ENCODE results near the gene EPHA10. TPM values are rescaled to one million over a fixed set of nuclear protein-coding genes. Genes with fewer than 3 reads are reported as not detected.

The EPHA10 gene
- total RNA-seq, 3 donors from 2014 or later, result 0.73 to 2.6 TPM; not detected in 1

DNA sequence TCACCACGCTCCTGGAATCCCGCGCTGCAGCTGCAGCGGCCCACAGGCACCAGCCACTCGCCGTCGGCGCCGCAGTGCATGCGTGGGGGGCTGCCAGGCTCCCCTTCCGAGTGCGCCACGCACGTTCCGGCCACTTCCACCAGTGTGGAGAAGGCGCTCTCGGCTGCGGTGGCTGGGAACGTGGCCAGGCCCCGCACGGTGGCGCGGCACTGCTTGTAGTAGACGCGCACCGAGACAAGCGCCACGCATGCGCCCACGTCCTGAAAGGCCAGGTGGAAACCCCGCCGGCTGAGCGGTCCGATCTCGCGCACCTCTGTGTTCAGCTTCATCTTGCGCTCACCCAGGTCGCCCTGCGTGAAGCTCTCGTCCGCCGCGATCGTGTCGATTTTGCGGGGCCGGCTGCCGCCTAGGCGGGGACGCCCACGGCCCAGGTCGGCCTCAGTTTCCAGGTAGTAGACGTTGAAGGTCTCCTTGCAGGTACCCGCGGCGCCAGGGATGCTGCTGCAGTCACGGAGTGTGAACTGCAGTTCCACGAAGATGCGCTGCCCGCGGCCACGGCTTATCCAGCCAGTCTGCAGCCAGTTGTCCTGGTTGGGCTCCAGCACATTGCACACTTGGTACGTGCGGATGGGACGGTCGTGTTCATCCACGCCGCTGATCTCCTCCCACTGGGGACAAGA lies 3.4 kb downstream of the EPHA10 start:
- no peak overlapping the region for H3K27ac ChIP-seq
- H3K27me3 ChIP-seq, result peaks cover 5 to 83% of the 10 kb centered on the region in 2 donors
- H3K4me3 ChIP-seq, result no peak overlapping the region
- H3K9me3 ChIP-seq, result peaks cover 0 to 4% of the 10 kb centered on the region in 2 donors
- intact Hi-C loops (cut with DNase I; ENCODE audit: low total_unique reads), result no loop called here
- no peaks in the 10 kb centered on the region for H3K36me3 ChIP-seq
- TF ChIP-seq, protein P1, sequence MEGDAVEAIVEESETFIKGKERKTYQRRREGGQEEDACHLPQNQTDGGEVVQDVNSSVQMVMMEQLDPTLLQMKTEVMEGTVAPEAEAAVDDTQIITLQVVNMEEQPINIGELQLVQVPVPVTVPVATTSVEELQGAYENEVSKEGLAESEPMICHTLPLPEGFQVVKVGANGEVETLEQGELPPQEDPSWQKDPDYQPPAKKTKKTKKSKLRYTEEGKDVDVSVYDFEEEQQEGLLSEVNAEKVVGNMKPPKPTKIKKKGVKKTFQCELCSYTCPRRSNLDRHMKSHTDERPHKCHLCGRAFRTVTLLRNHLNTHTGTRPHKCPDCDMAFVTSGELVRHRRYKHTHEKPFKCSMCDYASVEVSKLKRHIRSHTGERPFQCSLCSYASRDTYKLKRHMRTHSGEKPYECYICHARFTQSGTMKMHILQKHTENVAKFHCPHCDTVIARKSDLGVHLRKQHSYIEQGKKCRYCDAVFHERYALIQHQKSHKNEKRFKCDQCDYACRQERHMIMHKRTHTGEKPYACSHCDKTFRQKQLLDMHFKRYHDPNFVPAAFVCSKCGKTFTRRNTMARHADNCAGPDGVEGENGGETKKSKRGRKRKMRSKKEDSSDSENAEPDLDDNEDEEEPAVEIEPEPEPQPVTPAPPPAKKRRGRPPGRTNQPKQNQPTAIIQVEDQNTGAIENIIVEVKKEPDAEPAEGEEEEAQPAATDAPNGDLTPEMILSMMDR (IDR thresholded peaks at IDR 0.05), result no peak
- TF ChIP-seq POLR2AphosphoS5 (IDR thresholded peaks at IDR 0.05) (no peak), POLR2A (IDR thresholded peaks at IDR 0.05) (no peak)
- no peak for DNase-seq (ENCODE audit: low spot score in 2 of 2)
- no peaks in the 10 kb centered on the region for H3K4me1 ChIP-seq

DNA sequence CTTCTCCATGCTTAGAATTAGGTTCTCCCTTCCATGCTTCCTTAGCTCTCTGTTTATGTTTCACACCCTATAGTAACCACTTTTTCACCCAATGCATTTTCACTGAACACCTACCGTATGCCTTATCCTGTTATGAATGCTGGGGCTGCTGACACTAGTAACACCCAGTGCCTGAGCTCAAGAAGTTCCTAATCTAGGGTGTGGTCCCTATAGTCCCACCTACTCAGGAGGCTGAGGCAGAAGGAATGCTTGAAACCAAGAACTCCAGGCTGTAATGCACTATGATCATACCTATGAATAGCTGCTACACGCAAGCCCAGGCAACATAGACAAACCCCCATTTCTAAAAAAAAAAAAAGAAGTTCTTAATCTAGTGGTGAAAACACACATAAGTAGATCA lies 5.5 kb downstream of the EPHA10 start:
- intact Hi-C loops (cut with DNase I; ENCODE audit: low total_unique reads), result loop anchor here (2.0 kb wide), 1 partner anchor 61 kb away; no protein-coding TSS in a partner anchor
- Histone ChIP-seq H3K4me1 (no peaks in the 10 kb centered on the region), H3K4me3 (no peak overlapping the region), H3K36me3 (no peaks in the 10 kb centered on the region), H3K27me3 (peaks cover 4 to 80% of the 10 kb centered on the region in 2 donors), H3K9me3 (peaks cover 0 to 4% of the 10 kb centered on the region in 2 donors), H3K27ac (no peak overlapping the region)
- no peak for DNase-seq (ENCODE audit: low spot score in 2 of 2)
- TF ChIP-seq, protein P1 (IDR thresholded peaks at IDR 0.05), result no peak
- no peak for TF ChIP-seq POLR2A (IDR thresholded peaks at IDR 0.05)
- TF ChIP-seq POLR2AphosphoS5 (IDR thresholded peaks at IDR 0.05), result no peak

DNA sequence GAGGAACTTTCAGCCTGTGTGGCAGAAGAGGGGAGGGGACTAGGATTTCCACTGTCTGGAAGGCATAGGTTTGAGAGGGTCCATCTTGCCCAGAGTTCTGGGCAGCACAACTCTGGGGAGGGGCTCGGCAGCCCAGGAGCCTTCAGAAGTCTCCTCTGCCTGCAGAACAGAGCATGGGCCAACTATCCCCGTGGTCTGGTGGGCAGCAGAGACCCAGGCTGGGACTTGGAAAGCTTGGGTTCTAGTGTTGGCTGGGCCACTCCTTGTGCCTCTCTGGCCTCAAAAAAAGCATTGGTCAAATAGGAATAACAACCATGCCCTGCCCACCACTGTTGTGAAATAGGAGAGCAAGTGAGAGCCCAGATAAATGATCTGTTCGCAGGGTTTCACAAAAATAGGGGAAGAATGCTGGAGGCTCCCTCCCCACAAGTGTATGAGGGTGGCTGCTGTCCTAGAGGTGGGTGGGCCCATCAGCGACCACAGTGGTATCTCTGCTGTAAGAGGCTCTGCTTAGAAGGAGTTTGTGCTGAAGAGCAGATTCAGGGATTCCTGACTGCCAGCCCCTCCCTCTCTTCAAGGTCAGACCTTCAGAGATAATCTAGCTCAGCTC lies 8.9 kb downstream of the EPHA10 start:
- no peak overlapping the region for H3K27ac ChIP-seq
- H3K27me3 ChIP-seq, result peaks cover 4 to 71% of the 10 kb centered on the region in 2 donors
- H3K9me3 ChIP-seq, result no peaks in the 10 kb centered on the region
- no peak for DNase-seq (ENCODE audit: low spot score in 2 of 2)
- H3K36me3 ChIP-seq, result no peaks in the 10 kb centered on the region
- TF ChIP-seq POLR2A (IDR thresholded peaks at IDR 0.05) (no peak), POLR2AphosphoS5 (IDR thresholded peaks at IDR 0.05) (no peak)
- TF ChIP-seq, protein P1 (IDR thresholded peaks at IDR 0.05), result no peak
- H3K4me3 ChIP-seq, result no peak overlapping the region
- H3K4me1 ChIP-seq, result no peaks in the 10 kb centered on the region
- intact Hi-C loops (cut with DNase I; ENCODE audit: low total_unique reads), result no loop called here

DNA sequence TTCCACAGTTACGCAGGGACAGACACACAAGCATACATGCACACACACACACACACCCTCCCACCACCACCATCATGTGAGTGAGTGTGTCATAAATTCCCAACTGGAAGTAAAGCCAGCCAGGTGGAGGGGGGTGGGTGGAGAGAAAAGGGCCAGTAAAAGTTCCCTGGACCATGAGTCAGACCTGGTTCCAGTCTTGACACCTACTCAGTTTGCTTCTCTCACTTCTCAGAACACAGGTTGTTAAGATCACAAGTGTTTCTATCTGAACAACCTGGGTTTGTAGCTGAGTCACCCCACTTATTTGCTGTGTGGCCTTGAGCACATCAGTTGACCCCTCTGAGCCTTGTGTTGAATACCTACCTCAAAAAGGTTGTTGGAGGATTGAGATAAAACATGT lies 9.6 kb downstream of the EPHA10 start:
- H3K27me3 ChIP-seq, result peaks cover 4 to 65% of the 10 kb centered on the region in 2 donors
- intact Hi-C loops (cut with DNase I; ENCODE audit: low total_unique reads), result no loop called here
- TF ChIP-seq POLR2A (IDR thresholded peaks at IDR 0.05) (no peak), POLR2AphosphoS5 (IDR thresholded peaks at IDR 0.05) (no peak)

DNA sequence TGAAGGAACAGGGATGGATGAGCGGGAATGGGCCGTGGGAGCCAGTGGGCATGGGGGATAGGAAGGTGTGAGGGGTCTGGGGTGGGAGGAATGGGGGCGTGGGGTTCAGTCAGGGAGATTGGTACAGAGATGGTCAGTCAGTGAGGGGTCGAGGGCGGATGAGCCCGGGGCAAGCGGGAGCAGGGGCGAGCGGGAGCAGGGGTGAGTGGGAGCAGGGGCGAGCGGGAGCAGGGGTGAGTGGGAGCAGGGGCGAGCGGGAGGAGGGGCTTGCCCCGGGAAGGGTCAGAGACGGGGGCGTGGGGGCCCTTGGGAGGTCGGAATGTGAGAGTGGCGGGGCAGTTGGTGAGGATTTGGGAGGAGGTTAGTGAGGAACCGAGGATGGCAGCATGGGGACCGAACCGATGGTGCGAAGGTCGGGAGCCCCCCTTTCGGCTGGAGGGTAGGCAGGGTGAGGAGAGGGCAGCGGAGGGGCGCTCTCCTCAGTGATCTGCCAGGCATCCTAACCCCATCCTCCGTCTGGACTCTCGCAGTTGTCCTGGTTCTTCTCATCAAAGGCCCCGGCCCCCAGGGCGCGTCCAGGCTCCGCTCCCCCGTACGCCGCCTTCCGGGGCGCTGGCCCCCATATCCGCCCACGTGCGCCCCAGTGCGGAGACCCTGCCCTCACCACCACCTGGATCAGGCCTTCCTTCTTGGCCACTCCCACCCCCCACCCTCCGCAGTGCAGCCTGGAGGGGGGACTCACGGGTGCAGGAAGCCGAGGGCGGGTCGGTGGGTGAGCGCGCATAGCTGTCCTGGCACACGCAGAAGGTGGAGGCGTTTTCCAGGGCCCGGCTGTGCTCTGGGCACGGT lies 11.2 kb downstream of the EPHA10 start:
- Histone ChIP-seq H3K36me3 (no peaks in the 10 kb centered on the region), H3K27ac (no peak overlapping the region), H3K4me1 (no peaks in the 10 kb centered on the region), H3K27me3 (peaks cover 4 to 57% of the 10 kb centered on the region in 2 donors), H3K9me3 (no peaks in the 10 kb centered on the region), H3K4me3 (peak overlapping the region in 1 of 3 donors; percentile 69)
- intact Hi-C loops (cut with DNase I; ENCODE audit: low total_unique reads), result no loop called here
- TF ChIP-seq, protein P1 (IDR thresholded peaks at IDR 0.05), result no peak
- TF ChIP-seq POLR2AphosphoS5 (IDR thresholded peaks at IDR 0.05) (no peak), POLR2A (IDR thresholded peaks at IDR 0.05) (no peak)
- DNase-seq (ENCODE audit: low spot score in 2 of 2), result no peak

More for the DNA sequence above, 9.6 kb downstream of the EPHA10 start:
- H3K36me3 ChIP-seq, result no peaks in the 10 kb centered on the region
- no peak overlapping the region for H3K4me3 ChIP-seq
- no peaks in the 10 kb centered on the region for H3K4me1 ChIP-seq
- DNase-seq (ENCODE audit: low spot score in 2 of 2), result no peak
- H3K27ac ChIP-seq, result no peak overlapping the region
- H3K9me3 ChIP-seq, result no peaks in the 10 kb centered on the region
